Colonic mucosa (tissue), 4 donors: ENCODE data around the gene SNX14. TPM values are rescaled to one million over a fixed set of nuclear protein-coding genes. Genes with fewer than 3 reads are reported as not detected.

Experiments used
- DNase-seq: peaks from one replicate; pipeline ENCODE4 v3.0.0-alpha.2; 2020
- H3K27ac ChIP-seq: fragments of 200-600 bp; one replicate; pipeline ENCODE4 v1.8.0; 2021
- H3K27me3 ChIP-seq: fragments of 200-600 bp; one replicate; pipeline ENCODE4 v1.8.0; 2021
- H3K36me3 ChIP-seq: fragments of 200-600 bp; one replicate; pipeline ENCODE4 v1.8.0; 2021
- H3K4me1 ChIP-seq: fragments of 200-600 bp; one replicate; pipeline ENCODE4 v1.8.0; 2021; ENCODE audit warnings: mild to moderate bottlenecking
- H3K4me3 ChIP-seq: fragments of 200-600 bp; one replicate; pipeline ENCODE4 v1.8.0; 2021
- H3K9ac ChIP-seq, 2 donors: one replicate each; pipeline ENCODE4 v1.7.0; 2013; ENCODE audit warnings: control low read depth in 2 of 2, low read depth in 2 of 2, low read length in 2 of 2
- H3K9me3 ChIP-seq: fragments of 200-600 bp; one replicate; pipeline ENCODE4 v1.8.0; 2021
- CTCF ChIP-seq: fragments of 200-600 bp; IDR thresholded peaks from one replicate; pipeline ENCODE4 v1.8.0; 2022; ENCODE audit warnings: antibody characterized with exemption, mild to moderate bottlenecking
- intact Hi-C: fragments of 100-400 bp; cut with DNase I; formaldehyde crosslinking; loops from one replicate; pipeline ENCODE4 v1.14.1; 2022
- total RNA-seq, 2 donors: library from RNA; stranded (reverse); fragmentation: NEBNext Ultra II Directional in 1 of 2; extraction: Animal tissue kit (Norgen Biotek cat#: 25700) in 1 of 2; gene quantifications; one replicate each; pipeline ENCODE4 v1.2.1, GENCODE V29; 2021
- donor health status: healthy.
- donor health status: DM: no; HTN: no; CAD: no.
- donor health status: DM: no; HTN: no; CAD: no.

Gene SNX14
- total RNA-seq, 2 donors from 2014 or later = 52.5 to 80.6 TPM

GRCh38 chr6:85580878-85581267, 12.8 kb downstream of the SNX14 start:
- Histone ChIP-seq H3K9ac (no peak overlapping the region), H3K4me1 (peaks cover 4% of the 10 kb centered on the region), H3K4me3 (no peak overlapping the region), H3K27ac (no peak overlapping the region), H3K36me3 (no peaks in the 10 kb centered on the region), H3K9me3 (no peaks in the 10 kb centered on the region), H3K27me3 (no peaks in the 10 kb centered on the region)
- no peak for TF ChIP-seq CTCF
- intact Hi-C loops = no loop called here
- DNase-seq = no peak

GRCh38 chr6:85580118-85580877, 13.4 kb downstream of the SNX14 start:
- no peak for TF ChIP-seq CTCF
- Histone ChIP-seq H3K9ac (no peak overlapping the region), H3K27me3 (no peaks in the 10 kb centered on the region), H3K9me3 (no peaks in the 10 kb centered on the region), H3K4me1 (peaks cover 8% of the 10 kb centered on the region), H3K4me3 (no peak overlapping the region), H3K36me3 (no peaks in the 10 kb centered on the region), H3K27ac (no peak overlapping the region)
- DNase-seq = peak; percentile 22
- intact Hi-C loops = no loop called here

- H3K36me3 ChIP-seq = no peaks in the 10 kb centered on the region
- no peak overlapping the region for H3K9ac ChIP-seq
- no peak for TF ChIP-seq CTCF
- H3K27ac ChIP-seq = no peak overlapping the region
- H3K4me1 ChIP-seq = peaks cover 8% of the 10 kb centered on the region
- H3K4me3 ChIP-seq = no peak overlapping the region
- no peak for DNase-seq
- H3K9me3 ChIP-seq = no peaks in the 10 kb centered on the region
- intact Hi-C loops = no loop called here
- H3K27me3 ChIP-seq = no peaks in the 10 kb centered on the region
Measured at GRCh38 chr6:85579581-85579980, 14.1 kb downstream of the SNX14 start.

GRCh38 chr6:85576476-85576875, 17.2 kb downstream of the SNX14 start:
- no peak overlapping the region for H3K27ac ChIP-seq
- H3K36me3 ChIP-seq = no peaks in the 10 kb centered on the region
- peaks cover 8% of the 10 kb centered on the region for H3K4me1 ChIP-seq
- H3K27me3 ChIP-seq = no peaks in the 10 kb centered on the region
- intact Hi-C loops = no loop called here
- no peak for TF ChIP-seq CTCF
- H3K9me3 ChIP-seq = no peaks in the 10 kb centered on the region
- no peak overlapping the region for H3K4me3 ChIP-seq
- H3K9ac ChIP-seq = no peak overlapping the region
- DNase-seq = no peak

GRCh38 chr6:85574932-85575598, 18.6 kb downstream of the SNX14 start:
- no peak for TF ChIP-seq CTCF
- no peaks in the 10 kb centered on the region for H3K27me3 ChIP-seq
- no peak overlapping the region for H3K9ac ChIP-seq
- intact Hi-C loops = no loop called here
- no peaks in the 10 kb centered on the region for H3K9me3 ChIP-seq
- H3K36me3 ChIP-seq = no peaks in the 10 kb centered on the region
- H3K4me1 ChIP-seq = peaks cover 3% of the 10 kb centered on the region
- H3K4me3 ChIP-seq = no peak overlapping the region
- H3K27ac ChIP-seq = no peak overlapping the region
- DNase-seq = no peak
